Non-pigmented ciliary epithelial cell (primary cell): ENCODE measurements around the gene C13orf42.

Experiments used
- DNase-seq: peaks from one replicate; pipeline ENCODE4 v3.0.0-alpha.2; 2010; ENCODE audit warnings: low read depth

Gene C13orf42

DNA sequence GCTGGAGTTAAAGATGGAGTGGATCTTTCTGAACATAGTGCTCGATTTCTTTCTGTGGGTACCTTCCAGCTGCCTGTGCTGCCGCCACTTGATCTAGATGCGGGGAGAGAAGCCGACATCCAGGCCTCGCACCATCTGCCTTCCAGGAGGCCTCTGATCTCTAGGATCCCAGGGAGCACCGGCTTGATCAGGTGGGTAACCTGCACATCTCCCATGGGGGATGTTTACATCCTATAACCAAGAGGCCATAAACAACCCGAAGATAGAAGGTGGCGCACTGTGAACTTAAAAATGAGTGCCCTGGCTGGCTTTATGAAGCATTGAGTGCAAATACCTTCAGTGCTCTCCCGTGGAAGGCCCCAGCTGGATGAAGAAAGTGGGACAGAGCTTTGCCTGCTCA lies at the start of gene C13orf42:
Gene C13orf42 (minus strand): TSS at position 101 of the 400 bp plus-strand sequence. CDS start 65 bp downstream, at position 36.
- DNase-seq: no peak

GRCh38 chr13:51158880-51159518 lies 47.9 kb upstream of the C13orf42 start:
- DNase-seq: no peak

- no peak for DNase-seq
These were observed 47.3 kb upstream of the C13orf42 start for GRCh38 chr13:51158365-51158764.

GRCh38 chr13:51156648-51157047 lies 45.6 kb upstream of the C13orf42 start:
- no peak for DNase-seq

DNA sequence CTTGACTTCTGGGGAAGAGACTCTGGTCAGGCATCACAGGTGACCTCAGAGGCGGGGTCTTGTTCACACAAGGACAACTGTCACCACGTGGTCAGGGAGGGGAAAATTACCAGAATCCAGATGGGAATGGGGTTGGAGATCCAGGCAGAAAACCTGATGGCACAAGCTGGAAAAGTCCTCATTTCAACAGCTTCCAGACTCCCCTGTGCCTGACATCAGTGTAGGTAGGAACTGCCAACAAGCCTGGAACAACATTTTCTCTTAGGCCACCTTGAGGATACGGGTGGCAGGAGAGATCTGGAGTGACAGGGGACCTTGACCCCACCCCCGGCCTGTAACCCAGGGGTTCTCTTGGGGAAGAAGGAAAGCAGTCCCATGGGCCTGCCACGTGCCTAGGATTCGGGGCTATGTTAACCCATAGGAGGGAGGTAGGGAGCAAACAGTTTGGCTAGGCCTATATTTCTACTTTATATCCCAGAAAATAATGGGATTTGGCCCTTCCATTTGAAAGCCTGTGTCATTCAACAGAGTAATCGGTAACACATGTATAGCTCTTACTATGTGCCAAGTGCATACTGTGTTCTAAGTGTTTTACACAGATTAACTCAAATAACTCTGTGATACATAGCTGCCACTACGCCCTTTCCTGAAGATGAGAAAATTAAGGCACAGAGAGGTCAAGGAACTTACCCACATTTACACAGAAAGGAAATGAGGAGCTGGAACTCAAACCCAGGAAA lies 44.9 kb upstream of the C13orf42 start:
- no peak for DNase-seq

DNA sequence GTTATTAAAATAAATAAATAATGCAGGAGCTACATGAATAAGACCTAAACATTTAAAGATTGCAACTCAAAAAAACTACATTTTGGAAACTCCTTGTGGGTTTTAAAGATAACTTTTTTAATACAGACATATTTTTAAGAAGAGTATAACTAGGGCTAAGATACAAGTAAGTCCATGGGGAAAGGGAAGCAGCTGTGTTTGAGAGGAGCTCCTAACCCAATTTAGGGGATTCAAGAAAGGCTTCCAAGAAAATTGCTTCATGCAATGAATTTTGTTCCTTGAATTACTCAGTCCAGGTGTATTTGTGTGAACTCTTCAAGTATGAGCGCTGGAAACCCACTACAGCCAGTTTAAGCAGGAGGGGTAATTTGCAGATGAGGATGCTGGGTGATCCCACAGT lies 44.1 kb upstream of the C13orf42 start:
- DNase-seq: no peak

DNA sequence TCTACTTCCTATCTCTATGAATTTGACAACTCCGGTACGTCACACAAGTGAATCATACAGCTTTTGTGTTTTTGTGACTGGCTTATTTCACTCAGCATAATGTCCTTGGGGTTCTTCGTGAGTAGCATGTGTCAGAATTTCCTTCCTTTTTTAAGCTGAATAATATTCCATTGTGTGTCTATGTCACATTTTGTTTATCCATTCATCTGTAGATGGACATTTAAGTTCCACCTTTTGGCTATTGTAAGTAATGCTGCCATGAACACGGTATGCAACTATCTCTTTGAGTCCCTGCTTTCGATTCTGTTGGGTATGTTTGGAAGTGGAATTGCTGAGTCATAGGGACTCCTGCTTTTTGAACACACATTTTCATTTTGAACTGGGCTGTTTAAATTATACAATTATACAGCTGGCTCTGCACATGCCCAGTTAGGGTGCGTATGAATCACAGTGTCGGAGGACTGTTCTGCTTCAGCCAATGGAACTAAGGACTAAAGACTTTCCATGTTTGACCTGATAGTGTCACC lies 43.0 kb upstream of the C13orf42 start:
- DNase-seq: no peak

- no peak for DNase-seq
These were observed 42.5 kb upstream of the C13orf42 start for GRCh38 chr13:51153527-51153926.

DNA sequence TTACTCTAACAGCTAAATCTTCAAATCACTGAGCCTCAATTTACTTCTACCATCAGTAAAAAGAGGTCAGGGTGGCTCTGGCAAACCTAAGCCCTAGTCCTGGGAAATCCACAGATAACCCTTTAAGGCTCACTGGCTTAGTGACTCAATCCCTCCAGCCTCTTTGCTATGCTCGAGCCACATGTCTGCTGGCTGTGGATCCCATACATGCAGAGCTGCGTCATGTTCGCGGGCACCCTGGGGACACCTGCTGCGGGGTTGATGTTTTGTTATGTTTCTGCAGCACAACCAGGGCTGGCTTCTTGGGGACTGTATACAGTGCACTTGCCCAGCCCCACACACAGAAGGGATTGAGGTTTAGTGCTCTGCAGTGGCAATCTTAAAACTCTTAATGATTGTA lies 41.6 kb upstream of the C13orf42 start:
- no peak for DNase-seq

DNA sequence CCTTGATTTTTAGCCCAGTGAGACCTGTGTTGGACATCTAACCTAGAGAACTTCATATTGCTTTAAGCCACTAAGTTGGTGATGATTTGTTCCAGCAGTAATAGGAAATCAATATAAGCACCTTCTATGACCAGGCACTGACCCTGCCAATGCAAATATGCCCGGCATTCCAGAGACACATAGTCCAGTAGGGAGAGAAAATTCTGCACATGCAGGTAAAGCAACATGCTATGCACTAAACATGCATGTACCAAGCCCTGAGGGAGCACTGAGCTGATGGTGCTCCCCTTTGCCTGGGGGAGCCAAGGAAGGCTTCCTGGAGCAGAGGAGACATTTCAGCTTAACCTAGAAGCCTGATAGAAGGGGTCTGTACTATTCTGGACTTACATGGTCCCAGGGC lies 40.4 kb upstream of the C13orf42 start:
- DNase-seq: no peak

- no peak for DNase-seq
These were observed 38.0 kb upstream of the C13orf42 start for GRCh38 chr13:51148952-51149573.

DNA sequence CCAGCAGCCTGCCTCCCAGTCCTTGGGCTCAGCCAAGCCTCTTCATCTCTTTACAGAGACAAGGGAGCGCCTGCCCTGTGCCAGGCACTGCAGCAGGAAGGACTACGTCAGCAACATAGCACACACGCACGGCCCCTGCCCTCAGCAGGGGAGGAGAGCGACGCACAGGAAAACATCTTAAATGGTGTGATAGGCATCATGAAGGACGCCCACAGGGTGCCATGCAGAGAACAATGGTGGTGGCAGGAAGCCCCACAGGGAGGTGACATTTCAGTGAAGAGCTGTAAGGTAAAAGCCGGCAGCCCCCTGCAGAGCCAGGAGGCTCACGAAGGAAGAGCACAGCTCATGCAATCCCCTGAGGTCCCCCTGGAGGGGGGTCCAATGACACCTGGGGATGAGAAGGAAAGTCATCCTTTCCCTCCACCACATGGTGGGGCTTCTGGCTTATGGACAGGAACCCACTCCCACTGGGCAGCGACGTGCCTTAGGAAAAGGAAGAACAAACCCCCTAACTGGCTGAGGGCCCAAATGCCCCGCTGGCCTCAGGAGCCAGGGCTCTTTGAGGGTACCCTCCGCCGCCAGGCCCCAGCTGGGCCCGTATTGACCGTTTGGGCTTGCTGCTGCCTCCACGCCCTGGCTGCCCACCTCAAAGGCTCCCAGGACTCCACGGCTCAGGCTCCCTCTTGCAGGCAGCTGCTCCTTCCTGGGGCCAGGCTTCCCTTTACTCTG lies 37.3 kb upstream of the C13orf42 start:
- DNase-seq: no peak

GRCh38 chr13:51147732-51148131 lies 36.7 kb upstream of the C13orf42 start:
- DNase-seq: no peak

DNA sequence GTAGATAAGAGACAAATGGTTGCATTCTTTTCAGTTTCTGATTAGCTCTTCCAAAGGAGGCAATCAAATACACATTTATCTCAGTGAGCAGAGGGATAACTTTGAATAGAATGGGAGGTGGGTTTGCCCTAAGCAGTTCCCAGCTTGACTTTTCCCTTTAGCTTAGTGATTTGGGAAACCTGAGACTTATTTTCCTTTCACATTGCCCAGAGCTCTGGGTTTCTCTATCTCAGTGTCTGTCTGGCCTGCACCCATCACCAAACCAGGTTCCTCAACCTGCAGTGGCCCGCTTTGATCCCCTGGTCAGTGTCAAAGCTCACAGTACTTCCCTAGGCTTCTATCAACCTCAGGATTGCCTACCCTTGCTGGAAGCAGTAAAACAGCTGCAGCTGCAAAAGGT lies 35.6 kb upstream of the C13orf42 start:
- DNase-seq: no peak

DNA sequence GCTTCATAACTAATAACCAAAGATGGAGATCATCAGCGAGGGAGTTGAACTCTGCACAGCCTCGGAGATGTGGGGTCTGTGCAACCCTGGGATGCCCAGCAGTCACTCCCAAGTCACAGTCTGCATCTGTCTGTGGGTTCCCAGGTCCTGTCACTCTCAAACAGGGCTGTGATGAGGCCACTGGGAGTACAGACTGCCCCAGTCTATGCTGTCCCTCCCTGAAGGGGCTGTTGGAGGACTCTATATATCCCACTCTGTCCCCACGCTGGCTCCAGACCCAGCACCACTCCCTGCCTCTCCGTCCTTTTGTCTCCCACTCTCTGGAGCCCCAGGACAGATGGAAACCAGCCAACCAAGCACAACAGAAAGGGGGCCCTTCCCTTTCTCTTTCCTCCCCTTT lies 26.2 kb upstream of the C13orf42 start:
- no peak for DNase-seq

DNA sequence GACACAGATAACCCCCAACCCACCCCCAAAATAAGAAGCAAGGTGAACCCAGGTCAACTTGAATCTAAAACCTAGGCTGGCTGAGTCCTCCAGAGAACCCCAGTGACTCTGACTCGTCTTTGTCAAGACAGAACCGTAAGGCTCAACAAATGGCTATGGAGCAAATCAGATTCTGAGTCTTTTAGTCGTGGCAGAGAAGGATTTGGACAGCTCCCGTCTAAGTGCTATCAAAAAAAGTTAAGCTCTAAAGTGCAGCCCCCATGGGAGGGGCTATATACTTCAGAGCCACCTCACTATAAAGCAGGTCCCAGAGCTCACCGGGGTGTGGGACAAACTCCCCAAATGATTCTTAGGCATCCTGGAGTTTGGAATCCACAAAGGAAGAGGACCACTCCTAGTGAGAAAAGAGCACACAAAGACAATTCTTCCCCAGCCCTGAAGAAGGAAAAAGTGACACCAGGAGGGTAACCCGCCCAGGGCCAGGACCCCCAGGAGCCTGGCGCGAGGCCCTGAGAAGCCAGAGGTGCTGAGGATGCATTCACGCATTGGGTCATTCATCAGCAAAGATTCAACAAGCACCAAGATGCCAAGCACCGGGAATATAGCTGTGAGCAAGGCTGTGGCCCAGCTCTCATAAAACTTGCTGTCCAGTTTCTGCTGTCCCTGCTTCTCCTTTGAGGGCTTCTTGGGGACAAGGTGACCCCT lies 25.4 kb upstream of the C13orf42 start:
- DNase-seq: no peak

DNA sequence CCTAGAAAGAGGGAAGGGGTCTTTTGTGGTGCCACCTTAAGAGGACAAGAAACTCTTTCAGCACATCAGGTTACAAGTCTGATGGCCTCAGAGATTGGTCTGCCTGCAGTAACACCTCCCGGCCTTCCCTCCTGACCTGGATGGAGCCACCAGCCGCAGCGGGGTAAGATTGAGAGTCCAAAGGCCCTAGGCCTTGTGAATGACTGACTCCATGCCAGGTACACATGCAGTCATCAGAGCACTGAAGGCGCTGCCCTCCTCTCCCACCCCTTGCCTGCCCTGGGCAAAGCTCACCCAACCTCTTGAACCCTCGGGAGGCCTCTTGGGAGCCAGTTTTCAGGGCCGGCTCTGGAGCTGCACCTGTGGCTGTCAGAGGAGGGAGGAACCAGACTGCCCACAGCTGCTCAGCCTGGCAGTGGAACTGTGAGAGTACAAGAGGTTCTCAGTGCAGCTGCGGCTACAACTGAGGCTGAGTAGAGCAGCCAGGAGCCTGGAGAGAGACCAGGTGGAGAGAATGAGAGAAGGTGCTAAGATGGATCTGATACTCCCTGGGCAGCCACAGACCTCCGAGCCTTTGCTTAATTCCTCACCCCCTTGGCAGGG lies 23.8 kb upstream of the C13orf42 start:
- DNase-seq: no peak

DNA sequence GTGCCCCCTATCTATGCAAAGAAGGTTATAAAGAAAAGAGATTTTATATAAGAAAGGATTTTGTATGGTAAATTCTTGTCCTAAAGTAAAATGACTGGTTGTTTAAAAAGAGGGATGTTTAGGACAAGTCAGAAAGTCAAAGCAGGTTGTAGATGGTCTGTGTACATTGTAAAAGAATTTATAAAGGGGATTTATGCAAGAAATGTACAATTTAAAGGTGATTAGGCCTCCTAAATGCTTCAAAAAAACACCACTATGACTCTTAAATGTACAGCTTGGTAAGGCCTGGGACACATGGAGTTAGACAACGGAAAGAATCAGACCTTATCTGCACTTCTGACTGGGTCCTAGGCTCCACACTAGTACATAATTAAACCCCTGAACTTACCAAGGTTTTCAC lies 19.3 kb upstream of the C13orf42 start:
- DNase-seq: no peak

GRCh38 chr13:51125495-51126226 lies 14.6 kb upstream of the C13orf42 start:
- DNase-seq: peak; percentile 27

- no peak for DNase-seq
These were observed 11.9 kb upstream of the C13orf42 start for GRCh38 chr13:51122868-51123566.
